Measurements from ENCODE around the gene XDH.

The XDH gene

GRCh38 chr2:31414601-31415241, at the start of gene XDH:
Gene XDH, minus strand, starts transcription at chr2:31414742. Its CDS starts 76 bp downstream, at chr2:31414666.
- no peak for DNase-seq

GRCh38 chr2:31457651-31458050, 43.1 kb upstream of the XDH start:
- no peak for DNase-seq

- no peak for DNase-seq
Measured at GRCh38 chr2:31446848-31447247, 32.3 kb upstream of the XDH start.

GRCh38 chr2:31442376-31442775, 27.8 kb upstream of the XDH start:
- no peak for DNase-seq

- no peak for DNase-seq
Measured at GRCh38 chr2:31440764-31441163, 26.2 kb upstream of the XDH start.

- DNase-seq = no peak
Measured at GRCh38 chr2:31434911-31435310, 20.4 kb upstream of the XDH start.

- no peak for DNase-seq
Measured at GRCh38 chr2:31433541-31433940, 19.0 kb upstream of the XDH start.

- DNase-seq = no peak
Measured at GRCh38 chr2:31430439-31431165, 16.1 kb upstream of the XDH start.

- no peak for DNase-seq
Measured at GRCh38 chr2:31429759-31430438, 15.4 kb upstream of the XDH start.

- no peak for DNase-seq
Measured at GRCh38 chr2:31429040-31429439, 14.5 kb upstream of the XDH start.

- no peak for DNase-seq
Measured at GRCh38 chr2:31428001-31428418, 13.5 kb upstream of the XDH start.

GRCh38 chr2:31426096-31426495, 11.6 kb upstream of the XDH start:
- DNase-seq = no peak

- DNase-seq = no peak
Measured at GRCh38 chr2:31421634-31422033, 7.1 kb upstream of the XDH start.

- no peak for DNase-seq
Measured at GRCh38 chr2:31420936-31421335, 6.4 kb upstream of the XDH start.

GRCh38 chr2:31419386-31419785, 4.8 kb upstream of the XDH start:
- no peak for DNase-seq

- no peak for DNase-seq
Measured at GRCh38 chr2:31415421-31415820, 879 bp upstream of the XDH start.

- no peak for DNase-seq
Measured at GRCh38 chr2:31413862-31414550, 536 bp downstream of the XDH start.

GRCh38 chr2:31413025-31413424, 1.5 kb downstream of the XDH start:
- DNase-seq = no peak

GRCh38 chr2:31411771-31412170, 2.8 kb downstream of the XDH start:
- DNase-seq = no peak

GRCh38 chr2:31406593-31407385, 7.8 kb downstream of the XDH start:
- no peak for DNase-seq

GRCh38 chr2:31404827-31405226, 9.7 kb downstream of the XDH start:
- DNase-seq = no peak

GRCh38 chr2:31404302-31404701, 10.2 kb downstream of the XDH start:
- no peak for DNase-seq

- DNase-seq = no peak
Measured at GRCh38 chr2:31402388-31402787, 12.2 kb downstream of the XDH start.
